HG03175 (cell line): ENCODE data around the gene INHBA.
A peak's percentile ranks its signal among the peaks of the same experiment; 100 is the strongest.

Experiments used
- ATAC-seq: cut with Tn5 transposase; IDR thresholded peaks from one replicate; pipeline ENCODE4 v1.9.1; 2021; ENCODE audit warnings: mild to moderate bottlenecking, moderate library complexity; ENCODE audit not compliant: unreplicated experiment

INHBA gene

DNA sequence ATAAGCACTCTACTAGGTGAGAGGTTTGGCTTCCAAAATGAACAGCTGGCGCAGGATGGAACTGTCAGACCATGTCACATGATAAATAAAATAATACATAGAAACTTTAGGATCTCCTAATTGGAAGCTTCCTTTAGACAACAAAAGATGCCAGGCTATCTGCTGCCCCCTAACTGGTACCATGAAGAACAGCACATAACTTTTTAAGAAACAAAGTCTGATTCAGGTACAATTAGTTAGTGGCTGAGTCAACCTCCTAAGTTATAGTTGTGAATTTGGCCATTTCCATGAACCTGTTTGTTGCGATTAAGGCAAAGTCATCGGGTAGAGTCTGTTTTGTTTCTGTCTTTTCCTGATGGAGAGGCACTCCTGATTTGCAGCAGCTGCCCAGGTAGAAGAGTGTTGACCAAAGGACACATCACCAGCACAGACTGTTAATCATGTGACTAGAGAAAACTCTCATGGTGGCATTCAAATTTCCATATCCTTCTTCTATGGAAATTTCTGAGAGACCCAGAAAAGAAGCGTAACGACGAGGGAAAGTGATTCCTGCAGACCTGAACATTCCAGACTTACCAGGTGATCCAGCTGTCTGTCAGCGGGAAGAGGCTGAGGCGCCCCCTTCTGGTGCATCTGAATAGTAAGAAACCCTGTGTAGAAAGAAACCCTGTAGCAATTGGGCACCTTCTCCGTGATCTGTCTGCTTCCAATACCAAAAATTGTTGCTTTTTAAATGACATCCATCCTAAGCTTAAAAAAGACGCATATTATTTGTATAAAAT lies 8.6 kb upstream of the INHBA start:
- no peak for ATAC-seq

DNA sequence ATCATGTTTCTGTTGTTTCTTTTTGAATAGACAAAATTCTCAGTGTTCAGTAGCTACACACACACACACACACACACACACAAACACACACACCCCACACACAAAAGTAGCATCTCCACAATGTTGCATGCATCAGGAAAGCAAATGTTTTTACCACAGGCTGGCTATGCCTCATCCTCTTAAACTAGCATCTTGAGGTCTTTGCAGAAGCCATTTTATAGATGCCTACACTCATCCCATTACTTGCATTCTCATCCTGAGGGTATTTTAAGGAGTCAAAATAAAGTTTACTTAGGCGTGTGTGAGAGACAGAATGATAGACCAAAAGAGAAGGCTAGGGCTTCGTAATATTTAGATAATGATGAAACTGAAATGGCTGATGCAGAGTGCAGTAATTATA lies 7.9 kb upstream of the INHBA start:
- no peak for ATAC-seq

DNA sequence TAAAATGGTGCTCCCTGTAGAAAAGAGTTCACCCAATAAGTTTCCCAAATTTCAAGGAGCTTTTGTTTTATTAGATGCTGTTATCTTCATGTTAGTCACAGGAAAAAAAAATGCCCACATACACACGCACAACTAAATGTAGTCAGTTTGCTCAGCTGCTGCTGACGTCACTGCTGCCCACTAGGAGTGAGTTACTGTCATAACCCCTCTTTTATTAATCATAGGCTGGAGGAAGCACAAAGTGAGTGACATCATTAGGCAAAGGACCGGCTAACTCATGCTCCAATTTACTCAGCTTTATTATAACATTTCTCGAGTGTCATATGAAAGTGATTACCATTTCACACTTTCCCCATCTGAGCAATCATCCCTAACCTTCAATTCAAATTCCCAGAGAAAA lies 6.7 kb upstream of the INHBA start:
- no peak for ATAC-seq

- ATAC-seq = no peak
These were observed 5.9 kb upstream of the INHBA start for GRCh38 chr7:41708581-41709358.

- ATAC-seq = no peak
These were observed 3.5 kb upstream of the INHBA start for GRCh38 chr7:41706228-41706930.

DNA sequence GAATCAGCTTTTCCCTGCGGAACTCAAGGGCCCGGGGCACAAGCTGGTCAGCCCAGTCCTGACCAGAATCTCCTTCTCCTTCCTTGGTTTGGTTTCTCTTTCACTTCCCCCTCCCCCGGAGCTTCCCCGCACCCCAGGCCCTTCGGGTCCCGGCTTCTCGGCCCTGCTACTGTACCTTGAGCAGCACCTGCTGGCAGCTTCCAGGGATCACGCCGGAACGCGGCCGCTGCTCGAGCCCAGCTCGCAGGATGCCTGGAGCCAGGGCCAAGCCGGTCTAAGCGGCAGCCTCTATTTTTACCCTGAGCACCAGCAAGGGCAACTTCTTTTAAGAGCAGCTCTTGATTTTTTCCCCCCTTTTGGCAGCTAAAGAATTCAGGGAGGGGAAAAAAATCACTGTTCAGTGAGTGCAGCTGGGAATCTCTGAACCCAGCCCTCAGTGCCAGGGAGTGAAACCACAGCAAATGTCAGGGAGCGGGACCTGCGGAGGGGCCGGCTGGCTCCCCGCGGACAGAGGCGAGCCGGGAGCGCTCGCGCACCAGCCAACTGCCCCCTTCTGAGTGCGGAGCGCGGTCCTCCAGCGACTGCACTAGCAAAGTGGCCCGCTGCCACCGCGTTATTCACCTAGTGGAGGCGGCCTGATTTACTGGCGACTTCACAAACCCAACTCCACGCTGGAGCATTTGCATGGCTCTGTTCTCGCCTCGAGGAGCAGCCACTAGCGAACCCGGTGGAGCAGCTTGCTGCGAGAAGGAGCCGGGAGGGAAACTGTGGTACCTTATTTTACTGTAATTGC lies 2.4 kb upstream of the INHBA start:
- ATAC-seq = peak; percentile 97

GRCh38 chr7:41701068-41701941 lies 1.6 kb downstream of the INHBA start:
- ATAC-seq = no peak

DNA sequence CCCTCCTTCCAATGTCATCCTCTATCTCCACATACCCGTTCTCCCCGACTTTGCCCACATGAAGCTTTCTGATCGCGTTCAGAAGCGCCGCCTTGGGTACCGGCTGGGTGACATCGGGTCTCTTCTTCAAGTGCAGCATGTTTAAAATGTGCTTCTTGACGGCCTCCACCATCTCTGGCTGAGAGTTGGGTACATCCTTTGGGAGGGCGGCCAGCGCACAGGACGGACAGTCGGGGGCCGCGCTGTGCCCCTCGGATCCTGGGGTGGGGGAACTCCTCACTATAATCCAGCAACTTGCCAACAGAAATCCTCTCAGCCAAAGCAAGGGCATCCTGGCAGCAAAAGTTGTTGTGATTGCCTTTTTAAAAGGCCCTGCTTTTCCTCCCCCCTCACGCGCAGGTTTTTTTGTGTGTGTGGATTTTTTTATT lies 2.8 kb downstream of the INHBA start:
- no peak for ATAC-seq

GRCh38 chr7:41699516-41699915 lies 3.4 kb downstream of the INHBA start:
- ATAC-seq = no peak

GRCh38 chr7:41698726-41699125 lies 4.2 kb downstream of the INHBA start:
- no peak for ATAC-seq

DNA sequence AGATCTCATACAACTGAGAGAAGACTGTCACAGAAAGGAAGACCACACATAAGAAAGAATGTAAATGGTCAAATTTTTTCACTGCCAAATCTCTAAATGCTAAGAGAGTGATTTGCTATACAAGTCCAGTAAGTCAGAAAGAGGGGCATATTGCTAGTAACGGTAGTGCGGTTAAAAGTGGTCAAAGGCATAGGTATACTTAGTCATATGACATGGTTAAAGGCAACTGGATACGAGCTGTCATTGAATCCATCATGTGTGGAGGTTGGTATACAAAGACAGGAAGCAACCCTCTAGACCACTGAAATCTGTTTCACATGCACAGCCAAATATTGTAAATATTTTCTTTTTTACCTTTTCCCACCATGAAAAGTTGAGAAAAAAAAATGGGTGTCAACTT lies 4.8 kb downstream of the INHBA start:
- no peak for ATAC-seq

- ATAC-seq = no peak
These were observed 6.5 kb downstream of the INHBA start for GRCh38 chr7:41696323-41696916.

DNA sequence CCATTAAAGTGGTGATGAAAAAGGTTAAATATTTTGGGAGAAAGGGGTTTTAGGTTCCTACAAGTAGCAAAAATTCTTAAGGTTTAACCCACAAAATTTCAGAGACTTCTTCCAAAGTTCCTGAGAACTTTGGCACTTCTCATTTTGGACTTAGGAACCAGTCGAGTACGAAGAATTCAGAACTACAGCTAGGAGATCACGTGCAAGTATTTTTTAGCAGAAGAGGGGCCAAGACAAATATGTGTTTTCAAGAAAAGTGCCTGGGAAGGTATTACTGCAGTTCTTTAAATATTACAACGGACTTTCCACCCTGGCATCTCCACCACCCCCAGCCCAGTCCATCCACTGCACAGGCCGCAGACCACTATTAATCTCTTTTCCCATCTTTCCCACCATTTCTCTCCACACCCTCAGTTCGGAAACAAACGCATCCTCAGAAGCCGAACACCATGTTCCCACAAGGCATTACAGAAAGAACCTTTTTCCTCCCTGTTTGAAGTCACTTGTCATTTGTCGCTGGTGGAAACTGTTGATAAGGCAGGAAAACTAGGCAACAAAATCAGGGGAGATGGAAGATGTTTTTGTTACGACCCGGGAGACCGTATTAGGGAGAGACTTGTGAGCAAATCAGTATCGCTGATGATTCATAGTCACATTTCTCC lies 7.1 kb downstream of the INHBA start:
- no peak for ATAC-seq

GRCh38 chr7:41694495-41694894 lies 8.4 kb downstream of the INHBA start:
- ATAC-seq = no peak

- ATAC-seq = no peak
These were observed 9.5 kb downstream of the INHBA start for GRCh38 chr7:41693150-41693997.

- no peak for ATAC-seq
These were observed 10.6 kb downstream of the INHBA start for GRCh38 chr7:41692251-41692650.

DNA sequence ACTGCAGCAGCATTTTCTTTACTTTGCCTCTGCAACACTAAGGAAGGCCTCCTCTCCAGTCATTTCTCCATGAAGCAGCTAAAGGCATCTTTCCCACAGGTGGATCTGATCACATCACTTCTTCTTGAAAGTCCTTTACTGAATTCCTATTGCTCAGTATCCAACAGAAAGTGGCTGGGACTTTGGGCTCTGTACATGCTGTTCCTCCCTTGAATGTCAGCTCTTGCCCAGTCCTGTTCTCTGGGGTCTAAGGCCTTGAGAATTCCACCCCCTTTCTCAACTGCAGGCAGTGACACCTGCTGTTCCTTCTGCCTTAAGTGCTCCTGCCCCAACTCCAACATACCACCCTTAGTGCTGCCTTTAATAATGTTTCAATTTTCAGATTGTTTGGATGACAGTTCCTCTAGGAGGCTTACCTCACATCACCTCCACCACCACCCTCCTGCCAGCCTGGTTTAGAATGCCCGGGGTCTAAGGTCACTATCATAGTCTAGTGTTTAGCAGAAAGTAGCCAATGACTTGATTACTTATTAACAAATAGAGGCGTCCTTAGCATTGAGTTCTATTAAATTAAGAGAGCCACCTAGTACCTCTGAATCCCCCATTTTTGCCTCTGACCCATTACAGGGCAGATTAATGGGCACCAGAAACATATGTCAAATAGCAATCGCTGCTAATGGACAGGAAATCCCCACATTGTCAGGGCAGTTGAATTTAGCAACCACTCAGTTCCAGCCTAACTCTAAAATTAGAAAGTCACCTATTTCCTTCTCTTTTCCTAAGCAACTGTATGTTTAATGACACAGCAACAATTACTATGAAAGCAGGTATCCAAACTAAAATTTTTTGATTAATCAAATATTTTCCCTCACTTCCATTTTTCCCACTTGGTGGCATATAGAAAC lies 11.4 kb downstream of the INHBA start:
- ATAC-seq = no peak
